ENCODE results near the gene ATL3.
A peak's percentile ranks its signal among the peaks of the same experiment; 100 is the strongest.

ATL3 gene

DNA sequence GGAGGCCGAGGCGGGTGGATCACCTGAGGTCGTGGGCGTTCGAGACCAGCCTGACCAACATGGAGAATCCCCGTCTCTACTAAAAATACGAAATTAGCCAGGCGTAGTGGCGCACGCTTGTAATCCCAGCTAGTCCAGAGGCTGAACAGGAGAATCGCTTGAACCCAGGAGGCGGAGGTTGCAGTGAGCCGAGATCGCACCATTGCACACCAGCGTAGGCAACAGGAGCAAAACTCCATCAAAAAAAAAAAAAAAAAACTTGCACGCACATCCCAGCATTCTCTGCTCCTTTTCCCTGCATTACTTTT lies 934 bp upstream of the ATL3 start:
- Histone ChIP-seq H3K4me2 (peak overlapping the region; percentile 70 to 99 (median 88)), H3K9me3 (replicated peaks in 1 of 11) (no peaks in the 10 kb centered on the region), H3K36me3 (peaks cover 8 to 24% (median 15%) of the 10 kb centered on the region in 11 experiments; a peak in 21 of 22 replicates), H3K27ac (peak overlapping the region in 8 of 11 experiments; percentile 94 to 98 (median 96); a peak in 14 of 22 replicates), H3K9ac (peak overlapping the region in 9 of 11 experiments; percentile 92 to 99 (median 97); a peak in 13 of 22 replicates), H4K20me1 (peaks cover 13 to 35% (median 31%) of the 10 kb centered on the region in 11 experiments; a peak in 20 of 22 replicates), H3K4me3 (peak overlapping the region in 1 of 10 experiments; percentile 90; a peak in 3 of 20 replicates), H3K27me3 (no peaks in the 10 kb centered on the region), H3K4me1 (peaks cover 24 to 39% (median 36%) of the 10 kb centered on the region in 10 experiments)
- no peak for TF ChIP-seq Cebpa-rat (IDR thresholded peaks at IDR 0.05)

DNA sequence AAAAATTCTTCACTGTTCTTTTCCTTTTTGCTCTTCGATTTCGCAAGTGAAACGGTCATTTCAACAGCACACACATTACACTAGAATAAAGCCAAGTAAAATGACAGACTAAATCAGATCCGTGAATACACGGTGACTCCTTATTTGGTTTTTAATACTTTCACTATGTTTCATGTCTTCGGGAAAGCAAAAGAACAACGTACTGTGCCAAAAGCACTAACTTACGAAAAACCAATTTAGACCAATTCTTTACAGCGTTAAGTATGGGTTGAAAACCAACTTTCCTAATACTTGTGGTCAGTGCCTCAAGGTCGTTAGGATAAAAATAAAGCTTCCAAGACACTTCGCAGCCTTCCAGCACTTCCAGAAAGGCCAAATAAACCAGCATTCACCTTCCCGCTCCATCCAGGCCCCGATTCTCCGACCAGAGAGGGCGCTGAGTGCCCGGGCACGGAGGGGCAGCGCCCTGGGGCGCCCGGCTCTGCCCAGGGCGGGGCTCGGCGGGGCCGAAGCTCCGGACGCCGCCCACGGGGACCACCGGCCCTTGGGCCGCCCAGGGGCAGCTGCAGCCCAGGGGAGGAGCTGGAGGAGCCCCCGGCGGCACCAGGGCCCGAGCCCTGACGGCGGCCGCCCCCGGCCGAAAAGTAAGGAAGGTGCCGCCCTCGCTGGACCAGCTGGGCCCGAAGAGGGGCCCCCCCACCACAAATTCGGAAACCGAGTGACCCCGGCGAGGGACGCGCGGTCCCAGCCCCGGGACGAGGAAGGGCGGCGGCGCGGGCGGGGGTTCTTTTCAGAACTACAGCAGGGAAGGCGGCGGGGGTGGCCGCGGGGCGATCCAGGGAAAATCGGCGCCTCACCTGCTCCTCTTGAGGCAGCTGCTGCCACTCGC lies 499 bp downstream of the ATL3 start:
- peak overlapping the region; percentile 70 to 99 (median 88) for H3K4me2 ChIP-seq
- peaks cover 27 to 49% (median 45%) of the 10 kb centered on the region in 11 experiments; a peak in 20 of 22 replicates for H4K20me1 ChIP-seq
- H3K9ac ChIP-seq, result peak overlapping the region; percentile 91 to 99 (median 96)
- no peaks in the 10 kb centered on the region for H3K27me3 ChIP-seq
- H3K9me3 ChIP-seq (replicated peaks in 1 of 11), result no peaks in the 10 kb centered on the region
- H3K27ac ChIP-seq, result peak overlapping the region; percentile 91 to 98 (median 95)
- peak in 1 of 11 experiments; percentile 8; a peak in 1 of 22 replicates for TF ChIP-seq Cebpa-rat (IDR thresholded peaks at IDR 0.05)
- peaks cover 29 to 47% (median 40%) of the 10 kb centered on the region in 10 experiments for H3K4me1 ChIP-seq
- H3K4me3 ChIP-seq, result peak overlapping the region; percentile 83 to 97 (median 88)
- peaks cover 14 to 38% (median 26%) of the 10 kb centered on the region in 11 experiments; a peak in 21 of 22 replicates for H3K36me3 ChIP-seq

DNA sequence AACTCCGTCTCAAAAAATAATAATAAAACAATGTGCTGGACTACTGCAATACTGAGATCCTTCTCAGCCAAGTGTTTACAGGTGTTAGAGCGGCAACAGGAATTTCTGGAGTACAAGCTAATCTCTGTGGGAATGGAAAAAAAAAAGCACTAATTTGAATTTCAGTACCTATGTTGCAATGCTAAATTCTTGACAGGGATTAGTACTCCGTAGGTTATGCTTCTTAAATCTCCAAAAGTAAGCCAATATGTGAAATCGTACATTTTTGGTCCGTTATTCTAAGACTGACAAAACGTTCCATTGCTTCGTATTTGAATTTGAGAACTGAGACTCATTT lies 1.1 kb downstream of the ATL3 start:
- Histone ChIP-seq H3K4me2 (peak overlapping the region; percentile 70 to 99 (median 88)), H3K4me1 (peaks cover 29 to 53% (median 42%) of the 10 kb centered on the region in 10 experiments), H3K4me3 (peak overlapping the region; percentile 83 to 97 (median 88)), H4K20me1 (peaks cover 33 to 55% (median 51%) of the 10 kb centered on the region in 11 experiments; a peak in 20 of 22 replicates), H3K27ac (peak overlapping the region; percentile 91 to 98 (median 95); a peak in 21 of 22 replicates), H3K27me3 (no peaks in the 10 kb centered on the region), H3K9me3 (replicated peaks in 1 of 11) (no peaks in the 10 kb centered on the region), H3K36me3 (peaks cover 14 to 44% (median 28%) of the 10 kb centered on the region in 11 experiments; a peak in 21 of 22 replicates), H3K9ac (peak overlapping the region; percentile 91 to 99 (median 96))
- 0 out of 22 replicates have a peak, but pooled peaks of 1 of the 11 experiments have one; percentile 19 for TF ChIP-seq Cebpa-rat (IDR thresholded peaks at IDR 0.05)

DNA sequence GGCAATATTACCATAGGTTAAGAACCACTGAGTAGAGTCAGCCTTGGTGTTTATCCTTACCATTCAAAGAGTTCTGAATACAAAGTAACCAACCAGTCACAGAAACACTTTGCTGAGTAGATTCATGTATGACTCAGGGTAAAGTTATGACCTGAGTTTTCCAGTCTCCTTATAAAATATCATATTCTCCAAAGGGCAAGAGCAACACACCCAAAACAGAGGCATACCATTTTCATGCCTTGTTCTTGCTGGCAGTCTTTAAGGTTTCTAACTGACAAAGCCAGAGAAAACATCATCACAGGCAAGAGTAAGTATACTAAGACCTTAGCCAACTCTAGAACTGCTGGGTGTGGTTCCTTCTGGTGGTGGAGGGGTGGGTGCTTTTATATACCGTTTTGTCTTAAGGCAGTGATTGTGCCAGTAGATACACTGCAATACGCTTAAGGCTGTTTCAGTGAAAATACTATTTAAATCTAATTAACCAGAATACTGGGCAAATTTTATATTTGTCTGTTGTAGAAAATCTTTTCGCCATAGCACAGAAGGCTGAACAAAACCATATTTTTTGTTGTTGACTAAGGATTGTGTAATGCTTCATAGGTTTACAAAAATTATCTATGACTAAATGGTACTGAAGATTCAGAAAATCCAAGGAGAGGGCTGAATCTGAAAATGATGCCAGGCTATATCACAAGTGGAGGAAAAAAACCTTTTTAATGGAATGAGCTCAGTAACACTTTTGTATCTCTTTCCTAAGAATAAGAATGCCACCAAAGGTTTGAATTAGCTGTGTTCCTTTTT lies 3.0 kb downstream of the ATL3 start:
- Histone ChIP-seq H4K20me1 (peaks cover 51 to 74% (median 70%) of the 10 kb centered on the region in 11 experiments; a peak in 21 of 22 replicates), H3K4me2 (peak overlapping the region in 10 of 11 experiments; percentile 73 to 99 (median 89); a peak in 18 of 22 replicates), H3K27me3 (no peaks in the 10 kb centered on the region), H3K9me3 (replicated peaks in 1 of 11) (no peaks in the 10 kb centered on the region), H3K4me3 (no peak overlapping the region), H3K4me1 (peaks cover 29 to 72% (median 42%) of the 10 kb centered on the region in 10 experiments), H3K36me3 (peaks cover 14 to 50% (median 35%) of the 10 kb centered on the region in 11 experiments; a peak in 21 of 22 replicates), H3K27ac (0 out of 22 replicates have a peak overlapping the region, but pooled peaks of 1 of the 11 experiments have one; percentile 1), H3K9ac (peak overlapping the region in 1 of 11 experiments; percentile 49; a peak in 1 of 22 replicates)
- no peak for TF ChIP-seq Cebpa-rat (IDR thresholded peaks at IDR 0.05)

DNA sequence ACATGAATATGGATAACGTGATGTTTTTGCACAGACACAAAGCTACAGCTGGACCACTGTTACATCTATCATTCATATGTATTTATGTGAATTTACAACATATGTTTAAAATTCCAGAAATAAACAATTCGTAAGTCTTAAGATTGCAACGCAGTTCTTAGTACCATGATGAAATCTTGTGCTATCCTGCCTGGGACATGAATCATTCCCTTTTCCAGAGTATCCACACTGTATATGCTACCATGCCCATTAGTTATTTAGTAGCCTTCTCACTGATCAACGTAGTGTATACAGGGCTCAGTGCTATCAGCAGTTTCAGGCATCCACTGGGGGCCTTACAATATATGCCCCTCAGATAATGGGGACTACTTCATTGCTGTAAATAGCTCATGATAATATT lies 4.3 kb downstream of the ATL3 start:
- Histone ChIP-seq H3K4me3 (no peak overlapping the region), H3K36me3 (peaks cover 14 to 50% (median 35%) of the 10 kb centered on the region in 11 experiments; a peak in 21 of 22 replicates), H3K4me2 (peak overlapping the region in 1 of 11 experiments; percentile 94; a peak in 4 of 22 replicates), H3K27me3 (no peaks in the 10 kb centered on the region), H4K20me1 (peaks cover 64 to 87% (median 83%) of the 10 kb centered on the region in 11 experiments; a peak in 21 of 22 replicates), H3K27ac (no peak overlapping the region), H3K4me1 (peaks cover 29 to 82% (median 38%) of the 10 kb centered on the region in 10 experiments), H3K9ac (0 out of 22 replicates have a peak overlapping the region, but pooled peaks of 1 of the 11 experiments have one; percentile 33), H3K9me3 (replicated peaks in 1 of 11) (no peaks in the 10 kb centered on the region)
- no peak for TF ChIP-seq Cebpa-rat (IDR thresholded peaks at IDR 0.05)

DNA sequence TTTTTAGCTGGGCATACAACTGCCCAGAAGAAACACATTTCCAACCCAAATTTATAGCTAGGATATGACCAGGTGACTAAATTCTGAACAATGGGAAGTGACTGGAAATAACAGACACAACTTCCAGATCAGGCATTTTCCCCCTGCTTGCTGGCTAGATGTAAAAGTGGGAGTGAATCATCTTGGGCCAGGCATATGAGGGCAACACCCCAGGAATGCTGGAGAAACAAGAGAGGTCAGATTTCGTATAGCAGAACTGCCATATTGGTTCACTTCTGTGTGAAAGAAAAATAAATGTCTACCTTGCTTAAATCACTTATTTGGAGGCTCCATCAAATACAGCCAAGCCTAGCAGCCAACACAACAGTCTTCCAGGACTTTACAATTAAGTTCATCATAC lies 7.4 kb downstream of the ATL3 start:
- Histone ChIP-seq H3K4me1 (peaks cover 30 to 81% (median 35%) of the 10 kb centered on the region in 10 experiments), H3K9me3 (replicated peaks in 1 of 11) (no peaks in the 10 kb centered on the region), H3K27ac (no peak overlapping the region), H4K20me1 (peaks cover 89 to 100% (median 100%) of the 10 kb centered on the region in 11 experiments; a peak in 21 of 22 replicates), H3K4me3 (no peak overlapping the region), H3K36me3 (peaks cover 15 to 51% (median 45%) of the 10 kb centered on the region in 11 experiments; a peak in 21 of 22 replicates), H3K9ac (no peak overlapping the region), H3K4me2 (peak overlapping the region in 2 of 11 experiments; percentile 23 to 31; a peak in 3 of 22 replicates), H3K27me3 (no peaks in the 10 kb centered on the region)
- no peak for TF ChIP-seq Cebpa-rat (IDR thresholded peaks at IDR 0.05)

DNA sequence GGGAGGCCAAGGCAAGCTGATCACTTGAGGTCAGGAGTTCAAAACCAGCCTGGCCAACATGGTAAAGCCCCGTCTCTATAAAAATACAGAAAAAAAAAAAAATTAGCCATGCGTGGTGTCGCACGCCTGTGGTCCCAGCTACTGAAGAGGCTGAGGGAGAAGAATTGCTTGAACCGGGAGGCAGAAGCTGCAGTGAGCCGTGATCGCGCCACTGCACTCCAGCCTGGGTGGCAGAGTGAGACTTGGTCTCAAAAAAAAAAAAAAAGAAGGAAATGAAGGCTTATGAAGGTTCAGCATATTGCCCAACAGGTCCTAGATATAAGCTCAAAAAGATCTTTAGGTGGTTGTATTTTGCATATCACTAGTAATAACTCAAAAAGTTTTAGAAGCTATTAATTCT lies 10.2 kb downstream of the ATL3 start:
- Histone ChIP-seq H3K27ac (no peak overlapping the region; a peak in 1 of 22 replicates), H3K27me3 (no peaks in the 10 kb centered on the region), H3K9ac (no peak overlapping the region), H3K9me3 (replicated peaks in 1 of 11) (no peaks in the 10 kb centered on the region), H4K20me1 (peaks cover 70 to 97% (median 87%) of the 10 kb centered on the region in 11 experiments; a peak in 21 of 22 replicates), H3K36me3 (peaks cover 30 to 55% (median 47%) of the 10 kb centered on the region in 11 experiments), H3K4me2 (peak overlapping the region; percentile 33 to 66 (median 49); a peak in 21 of 22 replicates), H3K4me1 (peaks cover 12 to 56% (median 18%) of the 10 kb centered on the region in 10 experiments), H3K4me3 (no peak overlapping the region)
- no peak for TF ChIP-seq Cebpa-rat (IDR thresholded peaks at IDR 0.05)

DNA sequence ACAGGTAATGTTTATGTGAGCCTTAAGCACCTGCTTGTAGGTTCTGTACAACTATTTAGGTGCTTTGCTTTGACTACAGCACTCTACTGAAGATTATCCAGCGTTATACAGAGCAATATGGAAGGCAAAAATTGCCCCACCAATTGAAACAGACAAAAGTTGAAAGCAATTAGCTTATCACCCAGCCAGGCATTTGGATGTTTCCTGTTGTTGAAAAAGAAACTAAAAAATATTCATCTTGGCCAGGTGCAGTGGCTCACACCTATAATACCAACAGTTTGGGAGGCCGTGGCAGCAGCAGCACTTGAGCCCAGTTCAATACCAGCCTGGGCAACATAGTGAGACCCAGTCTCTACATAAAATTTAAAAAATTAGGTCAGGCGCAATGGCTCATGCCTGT lies 18.5 kb downstream of the ATL3 start:
- no peak for TF ChIP-seq Cebpa-rat (IDR thresholded peaks at IDR 0.05)
- H4K20me1 ChIP-seq, result peaks cover 0 to 37% (median 15%) of the 10 kb centered on the region in 11 experiments; a peak in 16 of 22 replicates
- H3K9ac ChIP-seq, result no peak overlapping the region
- no peak overlapping the region for H3K27ac ChIP-seq
- H3K4me2 ChIP-seq, result peak overlapping the region in 4 of 11 experiments; percentile 18 to 36 (median 28); a peak in 5 of 22 replicates
- H3K4me3 ChIP-seq, result no peak overlapping the region
- peaks cover 0 to 11% (median 3%) of the 10 kb centered on the region in 10 experiments; a peak in 8 of 20 replicates for H3K4me1 ChIP-seq
- H3K36me3 ChIP-seq, result peaks cover 88 to 100% (median 97%) of the 10 kb centered on the region in 11 experiments
- no peaks in the 10 kb centered on the region for H3K9me3 ChIP-seq (replicated peaks in 1 of 11)
- H3K27me3 ChIP-seq, result no peaks in the 10 kb centered on the region
